ENCODE data around the gene HIC1.
A peak's percentile ranks its signal among the peaks of the same experiment; 100 is the strongest.

Gene HIC1

GRCh38 chr17:2107506-2107905 lies 52.6 kb downstream of the HIC1 start:
- peak; percentile 59 for DNase-seq

GRCh38 chr17:2108170-2108569 lies 53.3 kb downstream of the HIC1 start:
- DNase-seq, result no peak

- DNase-seq, result no peak
Observed at GRCh38 chr17:2110436-2110835, 55.5 kb downstream of the HIC1 start.

GRCh38 chr17:2111691-2112090 lies 56.8 kb downstream of the HIC1 start:
- DNase-seq, result no peak
